C4-2B (cell line): ENCODE results near the gene SEPTIN8.

Experiments used
- H3K27ac ChIP-seq: fragments of 450-650 bp; 2 replicates; pipeline ENCODE4 v1.5.1; 2017
- CTCF ChIP-seq: fragments of 450-650 bp; conservative IDR thresholded peaks from 2 replicates; pipeline ENCODE4 v1.5.1; 2017; ENCODE audit warnings: mild to moderate bottlenecking
- ZFX ChIP-seq: fragments of 450-650 bp; IDR thresholded peaks from 2 replicates; pipeline ENCODE4 v1.6.1; 2017

SEPTIN8 gene

GRCh38 chr5:132772291-132773070 lies 4.6 kb downstream of the SEPTIN8 start:
- no peak overlapping the region for H3K27ac ChIP-seq
- TF ChIP-seq CTCF: no peak
- TF ChIP-seq ZFX: no peak

GRCh38 chr5:132771503-132771998 lies 5.5 kb downstream of the SEPTIN8 start:
- no peak for TF ChIP-seq ZFX
- TF ChIP-seq CTCF: no peak
- no peak overlapping the region for H3K27ac ChIP-seq

- H3K27ac ChIP-seq: no peak overlapping the region
- no peak for TF ChIP-seq CTCF
- no peak for TF ChIP-seq ZFX
These were observed 6.4 kb downstream of the SEPTIN8 start for GRCh38 chr5:132770476-132771159.

GRCh38 chr5:132768485-132768868 lies 8.6 kb downstream of the SEPTIN8 start:
- no peak overlapping the region for H3K27ac ChIP-seq
- TF ChIP-seq ZFX (no peak), CTCF (no peak)

GRCh38 chr5:132767150-132767549 lies 9.9 kb downstream of the SEPTIN8 start:
- TF ChIP-seq CTCF: no peak
- no peak for TF ChIP-seq ZFX
- H3K27ac ChIP-seq: no peak overlapping the region

- H3K27ac ChIP-seq: no peak overlapping the region
- TF ChIP-seq ZFX: no peak
- no peak for TF ChIP-seq CTCF
These were observed 10.3 kb downstream of the SEPTIN8 start for GRCh38 chr5:132766806-132767055.

- TF ChIP-seq CTCF (no peak), ZFX (no peak)
- no peak overlapping the region for H3K27ac ChIP-seq
These were observed 10.8 kb downstream of the SEPTIN8 start for GRCh38 chr5:132766020-132766805.
